Globus pallidus (tissue), 1 donor: ENCODE results near the gene SH2D3A.
A peak's percentile ranks its signal among the peaks of the same experiment; 100 is the strongest.
"Not testable (repeated sequence)": the region's sequence is repeated elsewhere in the genome, so short reads cannot be mapped to it uniquely, and the experiment has no call there.

ENCODE experiments used
- DNase-seq: peaks from one replicate; pipeline ENCODE4 v3.0.0-alpha.2; 2015; ENCODE audit warnings: low spot score

Gene SH2D3A

DNA sequence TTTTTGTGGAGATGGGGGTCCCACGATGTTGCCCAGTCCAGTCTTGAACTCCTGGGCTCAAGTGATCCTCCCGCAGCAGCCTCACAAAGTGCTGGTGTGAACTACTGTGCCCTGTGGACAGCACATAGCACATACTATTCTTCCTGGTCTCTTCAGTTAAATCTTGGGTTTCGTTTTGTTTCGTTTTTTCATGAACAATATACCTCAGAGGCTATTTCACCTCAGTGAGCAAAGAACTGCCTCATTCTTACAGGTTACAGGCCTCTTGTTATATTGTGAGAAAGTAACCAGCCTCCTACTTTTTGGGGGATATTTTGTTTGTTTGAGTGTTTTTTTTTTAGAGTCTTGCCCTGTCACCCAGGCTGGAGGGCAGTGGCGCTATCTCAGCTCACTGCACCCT lies 45.5 kb downstream of the SH2D3A start:
- DNase-seq, result no peak

DNA sequence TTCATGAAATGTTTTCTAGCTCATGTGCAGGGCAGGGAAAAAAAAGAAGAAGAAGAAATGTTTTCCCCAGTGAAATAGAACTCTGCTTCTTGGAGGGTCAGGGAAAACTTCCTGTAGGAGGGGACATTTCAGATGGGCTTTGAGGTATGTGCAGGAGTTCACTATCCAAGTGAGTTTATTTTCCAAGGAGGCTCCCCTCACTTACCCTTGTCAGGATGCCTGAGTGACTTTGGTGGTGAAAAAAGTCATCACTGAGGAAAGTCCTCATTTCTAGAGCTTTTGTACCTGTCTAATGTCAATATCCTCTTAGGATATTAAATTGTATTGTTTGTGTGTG lies 46.1 kb downstream of the SH2D3A start:
- no peak for DNase-seq

DNA sequence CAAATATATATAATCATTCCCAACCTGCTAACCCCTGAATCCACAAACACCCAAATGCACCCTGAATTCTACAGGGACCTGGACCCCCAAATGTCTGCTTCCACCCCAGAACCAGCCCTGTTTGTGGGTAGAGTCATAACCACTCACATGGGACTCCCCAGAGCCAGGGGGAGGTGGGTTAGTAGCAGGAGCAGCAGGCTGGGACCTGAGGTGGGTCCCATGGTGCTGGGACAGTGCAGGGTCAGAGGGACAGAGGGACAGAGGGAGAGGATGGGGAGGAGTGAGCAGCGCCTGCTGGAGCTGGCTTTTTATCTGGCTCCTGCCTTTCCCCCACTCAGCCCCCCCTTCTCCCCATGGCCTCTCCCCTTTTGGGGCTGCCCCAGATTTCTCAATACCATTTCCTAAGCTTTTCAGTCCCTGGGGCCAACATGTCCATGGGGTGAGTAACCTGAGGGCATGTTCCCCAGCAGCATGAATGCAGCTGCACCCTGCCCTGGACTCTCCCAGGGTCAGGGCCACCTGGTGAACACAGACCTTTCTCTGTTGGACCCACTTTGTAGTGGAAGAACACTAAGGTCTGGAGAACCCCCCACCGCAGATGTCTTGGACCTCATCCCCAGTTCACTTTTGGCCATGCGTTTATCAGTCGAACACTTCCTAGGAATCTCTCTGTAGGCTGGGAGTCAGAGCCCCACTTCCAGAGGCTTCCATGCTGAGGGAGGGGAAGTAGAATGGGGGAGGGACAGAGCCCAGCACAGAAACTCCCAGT lies 46.7 kb downstream of the SH2D3A start, which contains the start of gene C3:
TSS of gene C3 (minus strand) at position 282 of the 769 bp plus-strand sequence. CDS start at position 221, 61 bp downstream.
- DNase-seq, result peak; percentile 66

DNA sequence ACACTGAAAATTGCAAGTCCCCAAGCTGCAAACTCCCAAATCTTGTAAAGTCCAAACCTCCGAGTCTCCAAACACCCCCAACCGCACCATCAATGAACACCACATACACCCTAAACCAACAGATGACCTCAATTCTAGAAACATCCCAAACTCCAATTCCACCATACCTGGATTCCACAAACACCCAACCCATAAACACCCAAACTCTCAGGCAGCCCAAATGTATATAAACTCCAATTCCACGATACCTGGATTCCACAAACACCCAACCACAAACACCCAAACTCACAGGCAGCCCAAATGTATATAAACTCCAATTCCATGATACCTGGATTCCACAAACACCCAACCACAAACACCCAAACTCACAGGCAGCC lies 47.3 kb downstream of the SH2D3A start:
- no peak for DNase-seq

DNA sequence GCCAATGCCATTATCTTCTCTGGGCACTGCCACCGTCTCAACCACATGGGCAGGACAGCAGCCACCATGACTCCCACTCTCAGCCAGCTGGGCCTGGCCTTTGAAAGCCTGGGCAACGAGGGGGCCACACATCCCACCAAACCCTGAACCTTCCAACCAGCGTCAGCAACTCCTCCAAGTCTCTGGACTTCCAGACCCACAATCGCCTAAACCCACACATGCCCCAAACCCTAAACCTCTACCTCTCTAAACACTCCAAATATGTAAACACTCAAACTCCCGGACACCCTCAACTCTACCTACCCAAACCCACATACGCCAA lies 47.7 kb downstream of the SH2D3A start:
- DNase-seq, result no peak

DNA sequence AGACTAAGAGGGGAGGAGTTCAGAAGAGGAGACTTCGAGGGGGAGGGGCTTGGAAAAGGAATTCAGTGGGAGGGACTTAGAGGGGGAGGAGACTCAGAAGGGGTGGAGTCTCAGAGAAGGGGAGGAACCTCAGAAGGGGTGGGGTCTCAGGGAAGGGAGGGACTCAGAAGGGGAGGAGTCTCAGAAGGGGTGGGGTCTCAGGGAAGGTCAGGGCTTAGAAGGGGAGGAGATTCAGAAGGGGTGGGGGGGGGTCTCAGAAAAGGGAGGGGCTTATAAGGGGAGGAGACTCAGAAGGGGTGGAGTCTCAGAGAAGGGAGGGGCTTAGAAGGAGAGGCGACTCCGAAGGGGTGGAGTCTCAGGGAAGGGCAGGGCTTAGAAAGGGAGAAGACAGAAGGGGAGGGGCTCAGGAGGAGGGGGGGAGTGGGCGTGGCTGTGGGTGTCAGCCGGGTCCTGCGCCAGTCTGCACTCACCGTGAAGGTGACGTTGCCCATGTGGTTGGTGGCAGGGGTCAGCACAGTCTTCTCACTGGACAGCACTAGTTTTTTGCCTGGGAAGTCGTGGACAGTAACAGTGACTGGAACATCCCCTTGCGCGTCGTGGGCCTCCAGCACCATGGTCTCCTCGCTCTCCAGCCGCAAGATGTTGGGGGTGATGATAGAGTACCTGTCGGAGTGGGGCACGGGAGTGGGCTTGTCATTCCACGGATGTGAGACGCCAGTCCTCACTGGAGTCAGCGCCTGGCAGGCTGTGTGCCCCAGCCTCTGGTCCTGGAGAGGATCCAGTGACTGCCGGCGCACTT lies 48.3 kb downstream of the SH2D3A start:
- peak; percentile 59 for DNase-seq

DNA sequence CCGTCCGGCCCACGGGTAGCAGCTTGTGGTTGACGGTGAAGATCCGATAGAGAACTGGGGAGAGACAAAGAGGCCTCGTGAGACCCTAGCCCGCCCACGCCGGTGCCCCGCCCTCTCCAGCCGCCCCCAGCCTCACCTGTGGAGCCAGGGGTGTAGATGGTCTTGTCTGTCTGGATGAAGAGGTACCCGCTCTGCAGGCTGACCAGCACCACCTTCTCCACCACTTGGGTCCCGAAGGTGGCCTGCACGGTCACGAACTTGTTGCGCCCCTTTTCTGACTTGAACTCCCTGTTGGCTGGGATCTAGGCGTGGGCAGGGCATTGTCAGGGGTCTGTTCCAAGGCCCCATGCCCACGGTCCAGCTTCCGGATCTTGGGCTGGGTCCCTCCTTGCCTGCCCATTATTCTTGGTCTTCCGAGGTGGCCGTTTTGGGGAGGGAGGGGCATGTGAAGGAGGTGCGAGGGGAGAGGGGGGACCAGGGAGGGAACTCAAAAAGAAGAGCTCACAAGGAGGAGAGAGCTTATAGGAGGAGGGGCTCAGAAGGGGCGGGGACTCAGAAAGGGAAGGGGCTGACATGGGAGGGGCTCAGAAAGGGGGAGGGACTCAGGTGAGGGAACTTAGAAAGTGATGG lies 49.0 kb downstream of the SH2D3A start:
- no peak for DNase-seq

DNA sequence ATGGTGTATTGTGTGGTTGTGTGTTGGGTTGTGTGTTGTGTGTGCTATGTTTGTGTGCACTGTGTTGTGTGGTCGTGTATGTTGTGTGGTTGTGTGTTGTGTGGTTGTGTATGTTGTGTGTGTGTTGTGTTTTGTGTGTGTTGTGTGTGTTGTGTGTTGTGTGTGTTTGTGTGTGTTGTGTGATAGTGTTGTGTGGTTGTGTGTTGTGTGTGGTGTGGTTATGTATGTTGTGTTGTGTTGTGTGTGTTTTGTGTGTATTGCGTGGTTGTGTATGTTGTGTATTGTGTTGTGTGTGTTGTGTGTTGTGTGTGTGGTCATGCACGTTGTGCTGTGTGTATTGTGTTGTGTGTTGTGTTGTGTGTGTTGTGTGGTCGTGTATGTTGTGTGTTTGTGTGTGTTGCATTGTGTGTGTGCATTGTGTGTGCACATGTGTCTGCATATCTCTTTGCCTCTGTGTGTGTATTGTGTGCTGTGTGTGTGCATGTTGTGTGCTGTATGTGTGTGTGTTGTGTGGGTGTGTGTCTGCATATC lies 49.7 kb downstream of the SH2D3A start:
- no peak for DNase-seq

DNA sequence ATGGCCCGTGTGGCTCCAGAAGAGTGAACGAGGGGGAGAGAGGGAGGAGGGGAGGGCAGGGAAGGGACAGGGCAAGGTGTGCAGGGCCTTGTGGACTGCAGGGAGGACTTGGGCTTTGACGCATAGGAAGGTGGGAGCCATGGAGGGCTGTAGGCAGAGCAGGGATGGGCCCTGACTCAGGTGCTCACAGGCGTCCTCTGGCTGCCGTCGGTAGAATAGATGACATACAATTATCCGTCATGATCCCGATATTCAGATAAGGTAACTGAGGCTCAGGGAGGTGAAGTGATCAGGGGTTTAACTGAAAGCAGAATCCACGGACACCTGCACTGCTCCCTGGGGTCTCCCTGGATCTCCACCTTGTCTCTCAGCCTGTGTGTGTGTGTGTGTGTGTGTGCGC lies 50.2 kb downstream of the SH2D3A start:
- no peak for DNase-seq

DNA sequence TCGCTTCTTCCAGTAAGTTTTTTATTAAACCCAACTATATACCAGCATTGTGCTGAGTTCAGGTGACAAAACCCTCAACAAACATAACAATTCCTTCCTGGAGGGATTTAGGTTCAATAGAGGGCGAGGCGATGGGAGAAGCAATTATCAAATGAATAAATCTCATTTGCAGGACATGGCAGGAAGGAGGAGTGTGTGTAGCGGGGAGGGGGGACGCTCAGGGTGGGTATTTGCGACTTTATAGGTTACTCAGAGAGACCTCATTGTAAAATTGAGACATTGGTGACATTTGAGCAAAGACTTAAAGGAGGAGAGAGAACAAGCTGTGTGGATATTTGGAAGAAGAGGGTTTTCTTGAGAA lies 50.6 kb downstream of the SH2D3A start:
- no peak for DNase-seq

DNA sequence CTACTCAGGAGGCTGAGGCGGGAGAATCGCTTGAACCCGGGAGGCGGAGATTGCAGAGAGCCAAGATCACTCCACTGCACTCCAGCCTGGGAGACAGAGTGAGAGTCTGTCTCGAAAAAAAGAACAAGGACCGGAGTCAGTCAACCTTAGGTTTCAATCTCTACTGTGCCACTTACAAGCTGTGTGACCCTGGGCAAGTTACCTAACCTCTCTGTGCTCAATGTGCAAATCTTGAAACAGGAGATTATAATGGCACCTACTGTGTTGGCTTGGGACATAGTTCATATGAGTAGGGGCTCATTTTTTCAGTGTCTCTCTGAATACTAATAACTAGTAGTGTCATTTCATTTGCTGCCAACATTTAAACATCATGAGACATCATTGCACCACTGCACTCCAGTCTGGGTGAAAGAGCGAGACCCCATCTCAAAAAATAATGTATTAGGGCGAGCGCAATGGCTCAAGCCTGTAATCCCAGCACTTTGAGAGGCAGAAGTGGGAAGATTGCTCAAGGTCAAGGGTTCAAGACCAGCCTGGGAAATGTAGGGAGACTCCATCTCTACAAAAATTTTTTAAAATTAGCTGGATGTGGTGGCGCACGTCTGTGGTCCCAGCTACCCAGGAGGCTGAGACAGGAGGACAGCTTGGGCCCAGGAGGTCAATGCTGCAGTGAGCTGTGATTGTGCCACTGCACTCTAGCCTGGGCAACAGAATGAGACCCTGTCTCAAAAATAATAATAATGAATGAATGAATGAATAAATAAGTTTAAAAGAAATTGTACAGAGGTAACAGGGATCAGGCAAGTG lies 52.3 kb downstream of the SH2D3A start:
- DNase-seq, result no peak

DNA sequence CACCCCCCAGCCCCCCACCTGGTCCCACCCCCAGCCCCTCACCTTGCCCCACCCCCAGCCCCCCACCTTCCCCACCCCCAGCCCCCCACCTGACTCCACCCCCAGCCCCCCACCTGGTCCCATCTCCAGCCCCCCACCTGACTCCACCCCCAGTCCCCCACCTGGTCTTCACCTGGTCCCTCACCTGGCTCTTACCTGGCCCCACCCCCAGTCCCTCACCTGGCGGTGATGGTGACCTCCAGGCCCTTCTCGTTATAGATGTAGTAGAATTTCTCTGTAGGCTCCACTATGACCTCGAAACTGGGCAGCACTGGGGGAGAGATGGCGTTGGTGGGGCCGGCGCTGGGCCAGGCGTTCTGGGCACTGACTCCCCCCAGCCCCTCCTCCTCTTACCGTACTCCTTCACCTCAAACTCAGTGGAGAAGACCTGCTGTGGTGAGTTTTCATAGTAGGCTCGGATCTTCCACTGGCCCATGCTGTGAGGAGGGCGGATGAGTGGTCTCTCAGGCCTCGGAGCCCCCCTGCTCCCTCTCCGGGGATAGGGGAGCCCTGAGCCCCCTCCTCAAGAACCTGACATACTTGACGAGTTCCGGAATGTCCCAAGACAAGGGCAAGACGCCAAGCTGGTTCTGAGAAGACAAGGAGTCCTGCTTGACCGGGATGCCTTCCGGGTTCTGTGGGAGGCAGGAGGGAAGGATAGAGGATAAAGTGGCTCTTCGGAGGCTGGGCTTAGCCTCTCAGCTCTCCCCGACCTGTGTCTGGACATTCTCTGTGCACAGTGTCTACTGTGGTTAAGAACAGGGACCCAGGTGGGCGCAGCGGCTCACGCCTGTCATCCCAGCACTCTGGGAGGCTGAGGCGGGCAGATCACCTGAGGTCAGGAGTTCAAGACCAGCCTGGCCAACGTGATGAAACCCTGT lies 53.2 kb downstream of the SH2D3A start:
- DNase-seq, result no peak

DNA sequence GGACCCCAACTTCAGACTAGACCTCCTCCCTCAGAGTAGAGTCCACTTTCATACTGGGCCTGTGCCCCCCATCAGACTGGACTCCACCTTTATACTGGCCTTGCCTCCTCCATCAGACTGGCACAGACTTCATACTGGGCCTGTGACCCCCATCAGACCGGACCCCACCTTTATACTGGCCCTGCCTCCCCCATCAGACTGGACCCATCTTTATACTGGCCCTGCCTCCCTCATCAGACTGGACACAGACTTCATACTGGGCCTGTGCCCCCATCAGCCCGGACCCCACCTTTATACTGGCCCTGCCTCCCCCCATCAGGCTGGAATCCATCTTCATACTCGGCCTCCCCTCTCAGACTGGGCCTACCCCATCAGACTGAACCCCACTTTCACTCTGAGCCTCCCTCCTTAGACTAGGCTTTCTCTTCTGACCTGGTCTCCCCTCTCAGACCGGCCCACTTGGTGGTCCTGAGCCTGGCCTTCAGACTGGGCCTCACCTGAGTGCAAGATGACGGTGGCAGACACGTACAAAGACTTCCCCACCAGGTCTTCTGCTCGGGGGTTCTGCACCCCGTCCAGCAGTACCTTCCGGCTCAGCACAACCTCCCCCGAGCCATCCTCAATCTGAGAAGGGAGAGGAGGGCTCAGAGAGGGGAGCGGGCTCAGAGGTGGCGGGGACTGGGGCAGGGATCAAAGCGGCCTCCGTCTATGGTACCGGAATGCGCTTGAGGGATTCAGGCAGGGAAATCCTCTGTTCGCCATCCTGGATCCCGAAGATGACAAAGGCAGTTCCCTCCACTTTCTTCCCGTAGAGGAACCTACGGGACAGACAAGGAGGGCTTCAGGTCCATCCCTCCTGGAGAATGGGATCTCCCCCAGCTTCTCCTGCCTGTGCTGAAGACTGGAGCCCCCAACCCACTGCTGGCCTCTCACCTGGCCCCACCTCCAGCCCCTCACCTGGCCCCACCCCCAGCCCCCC lies 54.3 kb downstream of the SH2D3A start:
- DNase-seq, result no peak

DNA sequence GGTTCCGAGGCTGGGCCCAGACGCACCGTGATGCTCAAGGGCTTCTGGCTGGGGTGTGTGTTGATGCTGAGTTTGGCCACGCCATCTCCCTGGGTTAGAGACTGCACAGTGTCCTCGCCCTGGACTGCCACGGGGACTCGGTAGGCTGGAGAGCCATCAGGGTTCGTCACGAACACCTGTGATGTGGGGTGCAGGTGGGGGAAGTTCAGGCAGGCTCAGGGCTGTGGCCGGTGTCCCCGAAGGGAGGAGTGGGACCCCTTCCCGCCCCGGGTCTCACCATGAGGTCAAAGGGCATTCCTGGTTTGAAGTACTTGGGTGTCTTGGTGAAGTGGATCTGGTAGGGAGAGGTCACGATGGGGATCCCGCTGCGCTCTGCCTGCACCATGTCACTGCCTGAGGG lies 55.0 kb downstream of the SH2D3A start:
- no peak for DNase-seq

DNA sequence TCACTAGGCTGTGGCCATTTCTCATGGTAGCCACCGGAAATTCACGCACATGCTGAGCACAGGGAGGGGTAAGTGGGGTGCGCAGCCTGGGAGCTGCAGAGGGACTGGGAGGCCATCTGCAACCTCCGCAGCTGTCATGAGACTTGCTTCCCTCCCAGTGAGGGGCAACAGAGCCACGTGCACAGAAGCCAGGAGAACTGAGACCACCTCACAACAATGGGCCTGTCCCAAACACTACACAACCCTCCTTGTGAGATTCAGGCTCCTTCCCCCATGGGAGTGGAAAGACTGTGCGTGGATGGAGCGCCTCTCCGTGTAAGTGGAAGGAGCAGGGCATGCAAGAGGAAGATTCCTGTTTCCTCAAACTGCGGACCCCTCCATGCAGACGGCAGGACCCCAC lies 55.6 kb downstream of the SH2D3A start:
- DNase-seq, result no peak

DNA sequence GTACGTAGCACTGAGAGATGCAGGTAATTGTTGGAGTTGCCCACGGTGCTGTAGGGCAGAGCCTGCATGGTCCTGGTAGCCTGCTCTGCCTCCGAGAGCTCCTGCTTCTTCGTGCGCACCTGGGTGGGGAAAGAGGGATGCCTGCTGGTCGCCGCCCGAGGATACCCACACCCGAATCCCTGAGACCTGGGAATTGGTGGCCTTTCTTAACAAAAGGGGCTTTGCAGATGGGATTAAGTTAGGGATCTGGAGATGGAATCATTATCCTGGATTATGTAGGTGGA lies 56.2 kb downstream of the SH2D3A start:
- no peak for DNase-seq

DNA sequence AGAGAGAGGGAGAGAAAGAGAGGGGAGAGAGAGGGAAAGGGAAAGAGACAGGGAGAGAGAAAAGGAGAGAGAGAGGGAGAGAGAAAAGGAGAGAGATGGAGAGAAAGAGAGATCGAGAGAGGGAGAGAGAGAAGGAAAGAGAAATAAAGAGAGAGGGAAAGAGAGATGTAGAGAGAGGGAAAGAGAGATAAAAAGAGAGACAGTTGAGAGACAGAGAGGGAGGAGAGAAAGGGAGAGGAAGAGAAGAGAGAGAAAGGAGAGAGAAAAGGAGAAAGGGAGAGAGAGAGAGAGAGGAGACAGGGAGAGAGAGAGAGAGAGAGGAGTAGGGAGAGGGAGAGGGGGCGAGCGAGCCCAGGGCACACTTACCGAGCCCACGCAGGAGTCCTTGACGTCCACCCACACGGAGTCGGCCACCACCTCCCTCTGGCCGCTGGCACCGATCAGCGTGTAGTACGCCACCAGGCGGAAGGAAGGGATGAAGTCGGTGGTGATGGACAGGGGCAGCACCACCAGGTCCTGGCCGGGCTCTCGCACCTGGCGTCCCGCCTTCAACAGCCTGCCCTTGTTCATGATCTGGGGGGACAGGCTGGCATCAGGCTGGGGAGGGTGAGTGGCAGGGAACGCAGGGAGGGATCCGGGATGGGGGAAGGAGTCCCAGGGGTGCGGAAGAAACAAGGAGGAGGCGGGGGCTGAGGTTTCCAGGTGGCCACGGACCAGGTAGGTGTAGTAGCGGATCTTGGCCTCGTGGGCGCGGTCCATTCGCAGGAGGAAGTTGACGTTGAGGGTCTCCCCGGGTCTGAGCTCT lies 56.8 kb downstream of the SH2D3A start:
- DNase-seq, result no peak

DNA sequence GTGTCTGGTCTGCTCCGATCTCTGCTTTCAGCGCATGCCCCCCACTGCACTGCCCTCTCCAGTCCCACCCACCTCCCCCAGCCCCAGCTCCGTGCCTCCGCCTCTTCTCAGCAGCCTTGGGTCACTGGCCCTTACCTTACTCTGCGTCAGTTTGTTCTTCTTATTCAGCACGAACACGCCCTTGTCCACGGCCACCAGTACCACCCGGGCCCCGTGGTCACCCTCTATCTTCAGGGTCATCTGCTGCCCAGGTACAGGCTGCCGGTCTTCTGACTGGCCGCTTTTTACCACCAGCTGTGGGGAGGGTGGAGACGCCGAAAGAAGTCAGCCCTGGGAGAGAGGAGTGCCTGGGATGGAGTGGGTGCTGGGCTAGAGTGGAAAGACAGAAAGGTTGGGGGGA lies 57.7 kb downstream of the SH2D3A start:
- DNase-seq, result no peak

DNA sequence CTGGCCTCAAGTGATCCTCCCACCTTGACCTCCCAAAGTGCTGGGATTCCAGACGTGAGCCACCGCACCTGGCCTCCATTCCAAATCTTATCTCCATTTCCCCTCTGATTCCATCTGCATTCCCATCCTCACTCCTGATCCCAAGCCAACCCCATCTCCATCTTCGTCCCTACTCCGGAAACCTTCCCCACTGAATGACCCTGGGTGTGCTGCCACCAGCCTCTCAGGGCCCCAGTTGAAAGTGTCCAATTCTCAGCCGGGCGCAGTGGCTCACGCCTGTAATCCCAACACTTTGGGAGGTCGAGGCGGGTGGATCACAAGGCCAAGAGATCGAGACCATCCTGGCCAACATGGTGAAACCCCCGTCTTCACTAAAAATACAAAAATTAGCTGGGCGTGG lies 58.3 kb downstream of the SH2D3A start:
- DNase-seq, result not testable (repeated sequence)
